Activated T-helper 2 cell treated with anti-CD3 and anti-CD28 coated beads, Interferon-gamma antibody, Interleukin-2, Interleukin-4, amounts not matched to agents 10 μg/mL and 5 μg/mL and 100 μg/mL, durations not matched to agents 14 hours and 24 hours and 36 hours (primary cell): ENCODE measurements around the gene CNNM4. TPM values are rescaled to one million over a fixed set of nuclear protein-coding genes. Genes with fewer than 3 reads are reported as not detected.

Source experiments
- DNase-seq: peaks from one replicate; pipeline ENCODE4 v3.0.0; 2021; ENCODE audit warnings: low spot score
- H3K27ac Mint-ChIP-seq: one replicate; pipeline ENCODE4 v1.8.0; 2021; ENCODE audit warnings: mixed read lengths
- H3K27me3 Mint-ChIP-seq: one replicate; pipeline ENCODE4 v1.8.0; 2021; ENCODE audit warnings: low read depth, mixed read lengths
- H3K36me3 Mint-ChIP-seq: one replicate; pipeline ENCODE4 v1.8.0; 2021; ENCODE audit warnings: low read depth, mixed read lengths
- H3K4me1 Mint-ChIP-seq: one replicate; pipeline ENCODE4 v1.8.0; 2021; ENCODE audit warnings: low read depth, mixed read lengths
- H3K4me3 Mint-ChIP-seq: one replicate; pipeline ENCODE4 v1.8.0; 2021; ENCODE audit warnings: low read depth, mild to moderate bottlenecking, moderate library complexity, mixed read lengths
- H3K9me3 Mint-ChIP-seq: one replicate; pipeline ENCODE4 v1.8.0; 2021; ENCODE audit warnings: mixed read lengths
- intact Hi-C: fragments of 100-400 bp; cut with micrococcal nuclease; formaldehyde crosslinking; loops from one replicate; pipeline ENCODE4 v1.15.1; 2023
- total RNA-seq: library from RNA; stranded (reverse); gene quantifications from 2 replicates; pipeline ENCODE4 v1.2.3, GENCODE V29; 2022

CNNM4 gene
- total RNA-seq, 1 donor from 2014 or later, result 10.1 TPM

DNA sequence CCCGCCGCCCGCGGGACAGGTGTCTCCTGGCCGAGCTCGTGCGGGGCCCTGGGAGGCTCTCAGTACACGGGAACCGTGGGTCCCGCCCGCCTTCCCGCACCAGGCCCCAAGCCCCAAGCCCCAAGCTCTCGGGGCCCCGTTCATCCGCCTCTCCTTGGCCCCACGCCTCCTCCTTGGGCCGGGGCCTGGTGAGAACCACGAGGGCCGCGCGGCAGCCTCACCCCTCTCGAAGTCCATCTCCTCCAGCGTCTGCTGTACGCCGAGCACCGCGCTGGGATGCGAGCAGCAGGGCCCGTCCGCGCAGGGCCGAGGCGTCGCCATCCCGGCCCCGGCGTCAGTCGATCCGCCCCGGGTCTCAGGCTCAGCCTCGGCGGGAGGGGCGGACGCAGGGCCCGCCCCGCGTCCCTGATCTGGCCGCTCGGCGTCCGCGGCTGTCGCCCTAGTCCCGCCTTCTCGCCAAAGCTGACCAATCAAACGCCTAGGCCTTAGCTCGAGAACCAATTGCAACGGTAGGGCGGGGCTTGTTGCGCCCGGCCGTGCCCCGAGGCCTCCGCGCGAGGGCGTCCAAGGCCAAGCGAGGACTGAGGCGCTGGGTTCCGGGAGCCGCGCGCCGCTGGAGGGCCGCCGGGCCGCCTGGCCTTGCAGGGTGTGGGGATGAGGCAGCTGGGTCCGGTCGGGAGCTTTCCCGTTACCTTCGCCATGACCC, 97.1 kb downstream of the CNNM4 start, which contains the start of gene ANKRD39:
TSS of gene ANKRD39 (minus strand) at position 350 of the 706 bp plus-strand sequence. CDS start at position 321, 29 bp downstream.
- no peaks in the 10 kb centered on the region for H3K9me3 Mint-ChIP-seq
- peaks cover 24% of the 10 kb centered on the region for H3K4me1 Mint-ChIP-seq
- H3K36me3 Mint-ChIP-seq, result peaks cover 32% of the 10 kb centered on the region
- DNase-seq, result peak; percentile 98
- intact Hi-C loops, result loop anchor here (1.0 to 5.0 kb wide), 5 partner anchors 10 to 321 kb away; partner anchors contain the start of genes ANKRD36, ARID5A and CNNM3
- H3K27ac Mint-ChIP-seq, result peak within 1 kb of the TSS; percentile 82
- peak within 1 kb of the TSS; percentile 90 for H3K4me3 Mint-ChIP-seq
- H3K27me3 Mint-ChIP-seq, result no peaks in the 10 kb centered on the region

DNA sequence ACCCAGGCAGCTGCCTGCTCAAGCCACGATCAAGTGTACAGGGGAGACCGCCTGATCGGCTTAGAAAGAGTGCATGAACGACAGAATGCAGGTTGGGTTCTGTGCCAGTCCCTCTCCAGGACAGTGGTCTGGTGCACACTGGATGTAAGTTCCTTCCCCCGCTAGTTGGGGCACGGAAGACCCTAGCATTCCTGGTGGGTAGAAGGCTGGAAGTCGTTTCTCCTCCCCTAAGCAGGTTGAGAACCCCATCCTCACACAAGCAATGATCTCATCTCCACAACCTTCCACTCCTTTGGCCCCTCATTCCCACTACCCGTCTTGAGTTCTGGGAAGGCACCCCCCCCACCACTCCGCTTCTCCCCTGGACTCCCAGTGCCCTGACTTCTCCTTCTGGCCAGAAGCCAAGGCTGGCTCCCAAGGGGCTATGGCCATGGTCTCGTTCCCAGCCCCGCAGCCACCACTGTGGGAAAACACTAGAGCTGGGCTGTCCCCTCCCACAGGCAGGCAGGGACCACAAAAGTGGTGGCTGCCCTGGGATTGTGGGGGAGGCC, 98.5 kb downstream of the CNNM4 start:
- no peak for DNase-seq
- peaks cover 28% of the 10 kb centered on the region for H3K36me3 Mint-ChIP-seq
- intact Hi-C loops, result loop anchor here (2.0 to 5.0 kb wide), 3 partner anchors 42 to 322 kb away; partner anchors contain the start of genes ANKRD36, ARID5A and CNNM3
- H3K4me3 Mint-ChIP-seq, result peak overlapping the region; percentile 60
- H3K27me3 Mint-ChIP-seq, result no peaks in the 10 kb centered on the region
- H3K9me3 Mint-ChIP-seq, result no peaks in the 10 kb centered on the region
- peaks cover 24% of the 10 kb centered on the region for H3K4me1 Mint-ChIP-seq
- no peak overlapping the region for H3K27ac Mint-ChIP-seq

DNA sequence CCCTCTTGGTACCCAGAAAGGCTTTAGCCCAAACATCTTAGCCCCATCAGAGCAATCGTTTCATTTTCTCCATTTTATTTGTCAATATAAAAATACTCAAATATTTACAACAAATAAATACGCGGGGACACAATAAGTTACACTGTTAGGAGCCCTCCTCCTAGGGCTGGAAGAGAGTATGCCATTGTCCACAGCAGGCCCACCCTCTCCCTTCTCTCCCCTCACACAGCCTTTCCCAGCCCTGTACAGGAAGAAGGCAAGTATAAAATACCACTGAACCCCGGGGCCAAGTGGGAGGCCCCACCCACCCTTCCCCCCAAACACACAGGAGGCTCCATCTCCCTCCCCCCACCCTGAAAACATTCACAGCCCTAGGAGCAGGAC, 99.0 kb downstream of the CNNM4 start:
- Mint-ChIP-seq H3K4me3 (no peak overlapping the region), H3K4me1 (peaks cover 24% of the 10 kb centered on the region), H3K9me3 (no peaks in the 10 kb centered on the region), H3K36me3 (peaks cover 25% of the 10 kb centered on the region), H3K27me3 (no peaks in the 10 kb centered on the region), H3K27ac (no peak overlapping the region)
- DNase-seq, result no peak
- intact Hi-C loops, result loop anchor here (2.0 to 5.0 kb wide), 3 partner anchors 42 to 322 kb away; partner anchors contain the start of genes ANKRD36, ARID5A and CNNM3

DNA sequence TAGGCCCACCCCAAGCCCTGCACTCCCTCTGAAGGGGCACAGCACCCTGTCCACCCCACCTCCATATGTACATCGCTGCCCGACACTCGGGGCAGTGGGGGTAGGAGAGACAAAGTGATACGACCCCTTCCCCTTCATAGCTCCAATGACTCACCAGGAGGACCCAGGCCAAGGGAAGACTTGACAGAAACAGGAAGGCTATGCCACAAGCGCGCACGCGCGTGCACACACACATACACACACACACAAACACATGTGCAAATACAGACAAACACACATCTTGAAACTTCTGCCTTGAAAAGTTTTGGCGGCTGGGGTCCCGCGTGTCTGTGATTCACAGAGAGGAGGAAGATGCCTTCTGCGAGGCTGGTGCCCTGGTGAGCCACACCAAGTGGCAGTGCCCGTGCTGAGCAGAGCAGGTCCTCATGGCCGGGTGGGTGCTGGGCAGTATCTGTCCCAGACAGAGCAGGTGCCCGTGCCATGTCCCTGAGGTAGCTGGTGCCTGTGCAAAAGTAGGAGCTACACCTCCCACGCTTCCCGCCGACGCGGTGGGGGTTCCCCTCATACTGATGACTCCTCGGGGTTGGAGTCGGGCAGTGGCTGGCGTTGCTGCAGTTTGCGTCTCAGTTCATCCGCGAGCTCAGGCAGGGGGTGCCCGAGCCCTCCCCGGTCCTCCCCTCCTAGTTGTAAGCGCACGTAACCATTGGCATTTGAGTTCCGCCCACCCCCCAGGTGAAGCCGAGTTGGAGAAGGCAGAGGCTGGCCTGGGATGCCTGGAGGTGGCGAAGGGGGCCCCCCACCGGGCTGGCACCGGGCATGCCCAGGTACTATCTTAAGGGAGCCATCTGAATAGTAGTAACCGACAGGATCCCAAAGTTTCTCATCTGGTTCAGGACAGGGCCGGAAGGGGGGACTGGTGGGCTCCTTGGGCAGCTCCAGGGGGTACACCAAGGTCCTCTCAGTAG, 99.6 kb downstream of the CNNM4 start:
- Mint-ChIP-seq H3K4me3 (no peak overlapping the region), H3K4me1 (peaks cover 20% of the 10 kb centered on the region), H3K27me3 (no peaks in the 10 kb centered on the region), H3K27ac (peak overlapping the region; percentile 11), H3K9me3 (no peaks in the 10 kb centered on the region), H3K36me3 (peaks cover 21% of the 10 kb centered on the region)
- DNase-seq, result no peak
- intact Hi-C loops, result no loop called here

DNA sequence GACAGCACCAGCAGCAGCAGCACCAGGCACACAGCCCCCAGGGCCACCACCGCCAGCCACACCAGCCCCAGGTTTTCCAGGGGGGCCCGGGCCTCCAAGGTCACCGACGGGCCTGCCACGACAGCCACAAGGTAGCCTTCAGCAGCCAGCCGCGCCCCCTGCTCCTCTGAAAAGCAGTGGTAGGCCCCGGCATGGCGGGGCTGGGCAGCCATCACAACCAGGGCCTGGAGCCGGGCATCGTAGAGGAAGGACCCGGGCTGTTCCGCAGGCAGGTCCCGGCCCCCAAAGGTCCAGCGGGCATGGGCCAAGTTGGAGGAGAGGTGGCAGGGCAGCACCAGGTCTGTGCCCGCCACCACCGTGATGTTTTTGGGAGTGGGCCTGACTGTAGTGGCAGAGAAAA, 100.4 kb downstream of the CNNM4 start:
- intact Hi-C loops, result no loop called here
- H3K27ac Mint-ChIP-seq, result no peak overlapping the region
- DNase-seq, result no peak
- peaks cover 19% of the 10 kb centered on the region for H3K4me1 Mint-ChIP-seq
- no peak overlapping the region for H3K4me3 Mint-ChIP-seq
- no peaks in the 10 kb centered on the region for H3K27me3 Mint-ChIP-seq
- no peaks in the 10 kb centered on the region for H3K9me3 Mint-ChIP-seq
- peaks cover 27% of the 10 kb centered on the region for H3K36me3 Mint-ChIP-seq

Other genes with a start within 250 kb of the CNNM4 start
- gene ARID5A, start 224.2 kb upstream of the CNNM4 start, total RNA-seq, result 164 and 170 TPM in 2 replicates
- gene KANSL3, start 122.6 kb upstream of the CNNM4 start, total RNA-seq, result 45.8 and 48.3 TPM in 2 replicates
- gene FER1L5, start 118.1 kb upstream of the CNNM4 start, total RNA-seq, result not detected in 2 replicates
- 6.0 and 7.0 TPM in 2 replicates for gene LMAN2L, start 20.8 kb upstream of the CNNM4 start, total RNA-seq
- gene CNNM3, start 55.4 kb downstream of the CNNM4 start, total RNA-seq, result 28.7 and 30.4 TPM in 2 replicates
- gene ANKRD23, start 83.1 kb downstream of the CNNM4 start, total RNA-seq, result 7.0 and 9.1 TPM in 2 replicates
- 39.2 and 40.0 TPM in 2 replicates for gene ANKRD39, start 97.1 kb downstream of the CNNM4 start, total RNA-seq
- 32.0 and 36.1 TPM in 2 replicates for gene SEMA4C, start 109.2 kb downstream of the CNNM4 start, total RNA-seq
- not detected in 2 replicates for gene FAM178B, start 225.7 kb downstream of the CNNM4 start, total RNA-seq